Heart right ventricle (tissue), 16 donors: ENCODE data around the gene HNRNPL. TPM values are rescaled to one million over a fixed set of nuclear protein-coding genes. Genes with fewer than 3 reads are reported as not detected.

Source experiments
- ATAC-seq, 8 donors: fragments of 200-7000 bp; cut with Tn5 transposase; one replicate each; pipeline ENCODE4 v1.9.1; 2020; ENCODE audit warnings: mild to moderate bottlenecking in 8 of 8, moderate library complexity in 8 of 8, moderate number of reproducible peaks in 1 of 8
- DNase-seq, 2 donors: peaks; one replicate each; pipeline ENCODE4 v3.0.0-alpha.2; 2020
- H3K27ac ChIP-seq, 10 donors: fragments of 200-600 bp; sonication (generic) in 2 of 10; one replicate each; pipeline versions ENCODE4 v1.5.0 to v1.8.0; 2020 to 2022; ENCODE audit warnings: mild to moderate bottlenecking in 3 of 10
- H3K27me3 ChIP-seq, 7 donors: fragments of 200-600 bp; one replicate each; pipeline ENCODE4 v1.8.0; 2021 to 2022; ENCODE audit warnings: mild to moderate bottlenecking in 2 of 7
- H3K36me3 ChIP-seq, 9 donors: fragments of 200-600 bp; sonication (generic) in 1 of 9; one replicate each; pipeline versions ENCODE4 v1.5.0 to v1.8.0; 2020 to 2022; ENCODE audit warnings: mild to moderate bottlenecking in 2 of 9
- H3K4me1 ChIP-seq, 9 donors: fragments of 200-600 bp; sonication (generic) in 1 of 9; one replicate each; pipeline versions ENCODE4 v1.5.0 to v1.8.0; 2020 to 2022; ENCODE audit warnings: mild to moderate bottlenecking in 4 of 9
- H3K4me3 ChIP-seq, 10 donors: fragments of 200-600 bp; sonication (generic) in 2 of 10; one replicate each; pipeline versions ENCODE4 v1.5.0 to v1.8.0; 2020 to 2022; ENCODE audit warnings: mild to moderate bottlenecking in 7 of 10, moderate library complexity in 2 of 10
- H3K9me3 ChIP-seq, 11 donors: fragments of 200-600 bp in 10 of 11; sonication (generic) in 2 of 11; one replicate each; pipeline versions ENCODE4 v1.5.0 to v1.8.0; 2013 to 2022; ENCODE audit warnings: mild to moderate bottlenecking in 2 of 11, control low read depth in 1 of 11, moderate library complexity in 1 of 11
- CTCF ChIP-seq, 9 donors: fragments of 200-600 bp; sonication (generic) in 2 of 9; IDR thresholded peaks; one replicate each; pipeline versions ENCODE4 v1.5.0 to v1.8.0; 2021 to 2022; ENCODE audit warnings: antibody characterized with exemption in 9 of 9, mild to moderate bottlenecking in 5 of 9, moderate library complexity in 1 of 9
- WGBS, 2 donors: extraction: QIAGEN DNeasy Blood & Tissue Kit; methylation state at CpG; one replicate each; pipeline ENCODE4 v1.1.7; 2013; ENCODE audit warnings: inconsistent platforms in 1 of 2; 5-methylcytosine and 5-hydroxymethylcytosine counted together
- intact Hi-C, 10 donors: fragments of 100-400 bp; cut with DNase I; formaldehyde crosslinking; loops; one replicate each; pipeline versions ENCODE4 v1.11.1 to v1.14.2; 2022
- polyA plus RNA-seq, 2 donors: library from polyadenylated mRNA; stranded (reverse); fragments of 200-250 nt; gene quantifications; one replicate each; pipeline ENCODE4 v1.2.3, GENCODE V29; 2013
- total RNA-seq, 10 donors: library from RNA; stranded (reverse); fragmentation: NEBNext Ultra II Directional in 3 of 10; extraction: Animal tissue kit (Norgen Biotek cat#: 25700) in 3 of 10; gene quantifications; one replicate each; pipeline versions ENCODE4 v1.2.1 to v1.2.4, GENCODE V29; 2021 to 2023
- donor health status: Arrhythmogenic right ventricular cardiomyopathy.
- donor health status: ischemic (EF 13 %, LVEDD 7.1; RV severe dilation, severe dysfunction).
- donor health status: healthy with polysubstance abuse.
- donor health status: DM: no; HTN: yes; CAD: no.
- donor health status: DM: no; HTN: no; CAD: no.
- donor health status: ischemic (EF 25% LVEDD 6.9; RV normal size, moderate dysfunction).
- donor health status: ischemic (EF 25% LVEDD 5.7; RV mildly dilated, moderate dysfunction).
- donor health status: healthy.
- donor health status: DM: yes; HTN: yes; CAD: no.
- donor health status: Ischemic cardiomyopathy.
- donor health status: ischemic (EF 35%, LVEDD 5.7; RV mildly dilated, moderate dysfunction).
- donor health status: nonischemic (EF 11% LVEDD 7.7; RV severe dilation, severe dysfunction).
- donor health status: DM: yes; HTN: yes; CAD: no.
- donor health status: PGD.
- donor health status: ischemic (EF 29% LVEDD 5.4; RV normal size, mild dysfunction).
- donor health status: nonischemic (EF 23%, LVEDD 6.1; RV moderate dilation, normal function).

The HNRNPL gene
- total and polyA plus RNA-seq, 12 donors, result 130 to 196 (median 170) TPM

GRCh38 chr19:38869836-38870607, 20.2 kb upstream of the HNRNPL start:
- intact Hi-C loops, result loop anchor here in 1 of 10 donors (10.0 kb wide), 1 partner anchor 675 kb away; no protein-coding TSS in a partner anchor
- ATAC-seq (peak; percentile 89 to 95 (median 92)), DNase-seq (peak; percentile 79 to 88)
- peaks cover 0 to 7% (median 0%) of the 10 kb centered on the region in 9 donors for H3K36me3 ChIP-seq
- peak overlapping the region in 9 of 10 donors; percentile 5 to 77 (median 44) for H3K27ac ChIP-seq
- H3K9me3 ChIP-seq, result no peaks in the 10 kb centered on the region
- peak overlapping the region; percentile 32 to 74 (median 56) for H3K4me3 ChIP-seq
- WGBS, 2 donors, result 13 to 17% methylated on average over 62 of the region's 62 CpGs
- H3K4me1 ChIP-seq, result peaks cover 0 to 33% (median 18%) of the 10 kb centered on the region in 9 donors
- no peaks in the 10 kb centered on the region for H3K27me3 ChIP-seq
- TF ChIP-seq CTCF (IDR thresholded peaks at IDR 0.05), result peak; percentile 70 to 92 (median 89)

GRCh38 chr19:38869160-38869835, 19.5 kb upstream of the HNRNPL start:
- Histone ChIP-seq H3K9me3 (no peaks in the 10 kb centered on the region), H3K27me3 (no peaks in the 10 kb centered on the region), H3K27ac (peak overlapping the region in 8 of 10 donors; percentile 5 to 77 (median 44)), H3K4me3 (peak overlapping the region; percentile 32 to 74 (median 56)), H3K36me3 (peaks cover 0 to 7% (median 0%) of the 10 kb centered on the region in 9 donors), H3K4me1 (peaks cover 0 to 40% (median 18%) of the 10 kb centered on the region in 9 donors)
- TF ChIP-seq CTCF (IDR thresholded peaks at IDR 0.05), result no peak
- ATAC-seq (peak; percentile 4 to 46 (median 24)), DNase-seq (peak in 1 of 2 donors; percentile 35)
- 6 to 8% methylated on average over 34 of the region's 34 CpGs for WGBS, 2 donors
- intact Hi-C loops, result no loop called here

GRCh38 chr19:38868551-38868950, 18.8 kb upstream of the HNRNPL start:
- Histone ChIP-seq H3K27ac (no peak overlapping the region), H3K4me1 (peaks cover 0 to 47% (median 19%) of the 10 kb centered on the region in 9 donors), H3K27me3 (no peaks in the 10 kb centered on the region), H3K36me3 (peaks cover 0 to 7% (median 0%) of the 10 kb centered on the region in 9 donors), H3K4me3 (peak overlapping the region in 3 of 10 donors; percentile 57 to 62 (median 61)), H3K9me3 (no peaks in the 10 kb centered on the region)
- ATAC-seq (no peak), DNase-seq (no peak)
- 90 to 94% methylated on average over 6 of the region's 6 CpGs for WGBS, 2 donors
- TF ChIP-seq CTCF (IDR thresholded peaks at IDR 0.05), result no peak
- intact Hi-C loops, result no loop called here

GRCh38 chr19:38867171-38867780, 17.5 kb upstream of the HNRNPL start:
- intact Hi-C loops, result no loop called here
- no peak for TF ChIP-seq CTCF (IDR thresholded peaks at IDR 0.05)

More at GRCh38 chr19:38867171-38867780, 17.5 kb upstream of the HNRNPL start:
- no peak for DNase-seq
- no peak for ATAC-seq
- Histone ChIP-seq H3K27ac (no peak overlapping the region), H3K36me3 (peaks cover 0 to under 1% (median 0%) of the 10 kb centered on the region in 9 donors), H3K4me3 (no peak overlapping the region), H3K27me3 (no peaks in the 10 kb centered on the region), H3K4me1 (peaks cover 5 to 59% (median 32%) of the 10 kb centered on the region in 9 donors), H3K9me3 (no peaks in the 10 kb centered on the region)
- WGBS, 2 donors, result 78 to 85% methylated on average over 10 of the region's 10 CpGs
